ENCODE measurements around the gene GRB10.

DNA sequence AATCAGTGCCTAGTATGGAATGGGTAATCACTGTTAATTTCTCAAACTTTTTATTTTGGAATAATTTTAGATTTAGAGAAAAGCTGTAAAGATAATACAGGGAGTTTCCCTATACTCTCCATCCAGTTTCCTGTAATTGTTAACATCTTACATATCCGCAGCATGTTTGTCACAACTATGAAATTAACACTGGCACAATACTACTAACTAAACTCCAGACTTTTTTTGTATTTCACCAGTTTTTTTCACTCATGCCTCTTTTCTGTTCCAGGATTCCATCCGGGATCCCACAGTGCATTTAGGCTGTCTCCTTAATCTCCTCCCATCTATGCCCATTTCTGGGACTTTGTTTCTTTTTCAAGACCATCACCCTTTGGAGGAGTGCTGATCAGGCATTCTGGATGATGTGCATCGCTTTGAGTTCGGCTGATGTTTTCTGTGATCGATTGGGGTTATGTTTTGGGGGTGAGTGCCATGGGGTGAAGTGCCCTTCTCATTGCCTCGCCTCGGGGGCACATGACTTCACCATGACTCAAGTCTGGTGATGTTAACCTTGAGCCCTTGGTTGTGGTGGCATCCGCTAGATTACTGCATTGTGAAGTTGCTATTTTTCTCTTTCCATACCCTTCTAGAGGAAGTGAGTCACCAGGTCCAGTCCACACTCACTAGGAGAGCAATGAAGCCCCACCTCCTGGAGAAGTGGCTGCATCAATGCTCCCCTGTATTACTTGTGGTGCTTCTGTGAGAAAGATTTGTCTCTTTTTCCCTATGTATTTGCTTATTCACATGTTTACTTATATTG lies 43.9 kb upstream of the GRB10 start:
- no peak for TF ChIP-seq CTCF (IDR thresholded peaks at IDR 0.05)
- no peak for TF ChIP-seq POLR2A (IDR thresholded peaks at IDR 0.05)

All from Peyer's patch (tissue), 4 donors.